DMS153 treated with DMSO at 0.1 percent for 48 hours (cell line): ENCODE results near the gene SLC30A7.
"Not testable (repeated sequence)": the region's sequence is repeated elsewhere in the genome, so short reads cannot be mapped to it uniquely, and the experiment has no call there.

Experiments used
- DNase-seq: peaks from one replicate; lab custom pipeline; 2025; ENCODE audit not compliant: unreplicated experiment; lab: John Stamatoyannopoulos, UW

Gene SLC30A7, protein sequence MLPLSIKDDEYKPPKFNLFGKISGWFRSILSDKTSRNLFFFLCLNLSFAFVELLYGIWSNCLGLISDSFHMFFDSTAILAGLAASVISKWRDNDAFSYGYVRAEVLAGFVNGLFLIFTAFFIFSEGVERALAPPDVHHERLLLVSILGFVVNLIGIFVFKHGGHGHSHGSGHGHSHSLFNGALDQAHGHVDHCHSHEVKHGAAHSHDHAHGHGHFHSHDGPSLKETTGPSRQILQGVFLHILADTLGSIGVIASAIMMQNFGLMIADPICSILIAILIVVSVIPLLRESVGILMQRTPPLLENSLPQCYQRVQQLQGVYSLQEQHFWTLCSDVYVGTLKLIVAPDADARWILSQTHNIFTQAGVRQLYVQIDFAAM

GRCh38 chr1:100895540-100896480, at the start of gene SLC30A7:
SLC30A7 (plus strand) TSS chr1:100896090; CDS start chr1:100896263, 173 bp downstream.
- DNase-seq, result peak; percentile 77

- DNase-seq, result no peak
Observed at GRCh38 chr1:100847361-100848082, 48.4 kb upstream of the SLC30A7 start.

- no peak for DNase-seq
Observed at GRCh38 chr1:100851726-100852125, 44.2 kb upstream of the SLC30A7 start.

- no peak for DNase-seq
Observed at GRCh38 chr1:100852976-100853375, 42.9 kb upstream of the SLC30A7 start.

DNA sequence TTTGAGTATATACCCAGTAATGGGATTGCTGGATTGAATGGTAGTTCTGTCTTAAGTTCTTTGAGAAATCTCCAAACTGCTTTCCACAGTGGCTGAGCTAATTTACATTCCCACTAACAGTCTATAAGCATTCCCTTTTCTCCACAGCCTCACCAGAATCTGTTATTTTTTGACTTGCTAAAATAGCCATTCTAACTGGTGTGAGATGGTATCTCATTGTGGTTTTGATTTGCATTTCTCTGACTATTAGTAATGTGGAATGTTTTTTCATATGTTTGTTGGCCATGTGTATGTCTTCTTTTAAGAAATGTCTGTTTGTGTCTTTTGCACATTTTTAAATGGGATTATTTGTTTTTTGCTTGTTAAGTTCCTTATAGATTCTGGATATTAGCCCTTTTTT, 40.8 kb upstream of the SLC30A7 start:
- DNase-seq, result not testable (repeated sequence)

GRCh38 chr1:100860397-100860991, 35.4 kb upstream of the SLC30A7 start:
- no peak for DNase-seq

GRCh38 chr1:100861379-100861778, 34.5 kb upstream of the SLC30A7 start:
- DNase-seq, result no peak

- no peak for DNase-seq
Observed at GRCh38 chr1:100862591-100862990, 33.3 kb upstream of the SLC30A7 start.

DNA sequence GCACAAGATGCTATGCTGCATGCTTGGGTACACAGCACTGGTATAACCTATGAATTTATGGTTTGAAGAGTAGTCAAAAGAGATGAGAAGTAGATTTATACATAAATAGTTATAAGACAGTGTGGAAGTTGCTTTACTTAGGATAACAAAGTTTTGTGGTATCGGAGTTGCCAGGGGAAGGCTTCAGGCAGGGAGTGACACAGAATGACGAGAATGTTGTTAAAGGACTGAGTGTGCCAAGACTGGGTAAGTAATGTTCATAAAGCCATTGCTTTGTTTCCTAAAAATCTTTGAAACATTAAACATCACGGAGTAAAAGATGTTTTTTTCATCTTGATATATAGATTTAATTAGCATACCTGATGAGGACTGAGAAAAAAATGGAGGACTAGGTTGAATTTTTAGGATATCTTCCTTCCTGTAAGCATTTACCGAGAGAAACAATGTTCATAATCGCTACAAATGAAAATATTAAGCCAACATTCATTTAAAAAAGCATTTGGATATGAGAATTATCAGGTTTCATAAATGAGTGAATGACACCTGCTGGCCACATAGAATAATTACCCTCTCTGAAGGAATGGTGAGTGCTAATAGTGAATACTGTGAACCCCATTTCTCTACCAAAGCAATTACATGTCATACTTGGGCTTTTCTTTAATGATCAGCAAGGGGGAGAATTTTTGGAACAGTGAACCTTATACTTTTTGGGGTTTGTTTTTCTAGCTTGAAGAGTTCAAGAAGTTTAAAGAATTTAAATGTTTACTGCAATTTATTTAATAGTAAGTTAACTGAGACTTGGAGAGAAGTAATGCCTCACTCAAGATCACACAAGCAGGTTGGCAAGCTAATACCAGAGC, 29.6 kb upstream of the SLC30A7 start:
- DNase-seq, result peak; percentile 4

DNA sequence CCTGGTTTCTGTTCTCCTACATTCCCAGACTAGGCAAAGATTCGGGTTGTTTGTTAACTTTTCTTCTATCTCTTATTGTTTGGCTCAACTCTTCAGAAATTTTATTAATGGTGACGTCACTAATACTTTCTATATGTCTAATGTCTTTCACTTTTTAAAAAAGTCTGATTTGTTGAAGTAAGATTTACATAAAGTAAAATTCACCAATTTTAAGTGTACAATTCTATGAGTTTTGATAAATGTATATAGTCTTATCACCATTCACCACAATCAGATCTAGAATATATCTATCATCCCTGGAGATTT, 29.0 kb upstream of the SLC30A7 start:
- DNase-seq, result no peak

DNA sequence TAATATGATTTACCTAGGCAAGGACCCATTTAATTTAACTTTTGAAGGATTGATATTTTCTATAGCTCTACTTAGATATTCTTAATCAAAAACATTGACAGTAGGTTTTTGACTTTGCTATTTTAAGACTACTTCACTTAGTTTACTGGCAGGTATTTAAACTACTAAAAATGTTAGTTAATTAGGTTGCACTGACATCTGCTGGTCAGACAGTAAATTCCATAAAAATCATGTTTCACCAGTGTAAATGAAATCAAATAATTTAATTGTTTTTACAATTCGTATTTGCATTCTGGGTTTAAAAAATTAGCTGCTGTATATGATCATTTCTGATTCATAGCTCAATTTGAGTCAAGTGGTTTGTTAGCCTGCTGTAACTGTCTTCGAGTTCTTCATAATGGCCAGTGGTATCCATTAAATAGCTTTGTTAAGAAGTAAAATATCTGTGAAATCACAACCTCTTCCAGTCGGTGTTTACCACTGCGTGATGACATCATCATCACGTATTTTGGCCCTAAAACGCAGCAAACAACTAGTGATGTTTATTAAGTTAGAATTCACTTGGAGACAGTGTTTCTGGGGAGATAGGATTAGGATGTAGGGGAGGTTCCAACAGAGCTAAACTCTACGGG, 27.4 kb upstream of the SLC30A7 start:
- DNase-seq, result peak; percentile 30

DNA sequence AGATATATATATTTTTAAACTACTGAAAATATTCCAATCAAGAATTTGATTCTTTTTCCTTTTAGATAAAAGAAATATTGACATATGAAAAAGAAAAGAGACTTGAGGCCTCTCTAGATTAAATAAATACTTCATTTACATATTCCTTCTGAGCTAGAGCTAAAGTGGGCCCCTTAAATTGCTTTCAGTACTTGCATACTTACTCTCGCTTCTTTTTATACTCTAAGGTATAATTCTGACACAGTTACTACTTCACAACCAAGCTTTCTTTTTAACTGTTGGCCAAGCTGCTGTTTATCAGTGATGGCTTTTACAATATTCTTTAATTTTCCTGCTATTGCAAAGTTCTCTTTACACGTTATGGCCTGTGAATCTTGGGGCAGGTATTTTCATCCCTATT, 25.9 kb upstream of the SLC30A7 start:
- DNase-seq, result no peak

- no peak for DNase-seq
Observed at GRCh38 chr1:100874433-100874832, 21.5 kb upstream of the SLC30A7 start.

DNA sequence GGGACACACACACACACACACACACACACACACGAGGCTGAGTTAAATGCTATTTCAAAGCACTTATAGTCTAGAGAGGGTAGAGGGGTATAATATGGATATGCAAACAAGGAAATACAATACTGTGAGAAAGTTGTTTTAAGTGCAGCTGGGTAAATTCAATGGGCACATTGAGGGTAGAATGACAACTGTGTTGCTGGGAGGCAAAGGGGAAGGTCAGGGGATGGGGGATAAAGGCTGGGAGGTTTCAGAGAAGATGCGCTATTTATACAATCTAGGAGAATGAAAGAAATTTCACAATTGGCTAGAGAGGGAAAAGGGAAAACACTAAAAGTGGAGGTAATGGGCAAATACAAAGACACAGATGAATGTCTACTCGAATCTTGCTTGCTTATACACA, 20.7 kb upstream of the SLC30A7 start:
- no peak for DNase-seq

DNA sequence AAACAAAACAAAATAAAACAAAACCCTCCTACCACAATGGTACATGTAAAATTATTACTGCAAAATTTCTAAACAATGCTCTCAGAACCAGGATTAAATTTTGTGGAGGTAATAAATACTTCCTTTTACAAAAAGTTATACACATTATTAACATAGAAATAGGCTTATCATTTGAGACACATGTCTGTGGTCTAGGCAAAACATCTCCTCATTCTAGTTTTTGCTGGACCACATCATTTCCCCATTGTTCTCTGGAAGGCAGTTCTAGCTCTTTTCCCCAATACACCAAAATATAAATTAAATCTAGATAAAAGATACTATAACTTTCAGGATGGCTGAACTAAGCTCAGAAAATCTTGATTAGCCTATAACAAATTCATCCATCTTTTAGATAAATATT, 19.6 kb upstream of the SLC30A7 start:
- no peak for DNase-seq

DNA sequence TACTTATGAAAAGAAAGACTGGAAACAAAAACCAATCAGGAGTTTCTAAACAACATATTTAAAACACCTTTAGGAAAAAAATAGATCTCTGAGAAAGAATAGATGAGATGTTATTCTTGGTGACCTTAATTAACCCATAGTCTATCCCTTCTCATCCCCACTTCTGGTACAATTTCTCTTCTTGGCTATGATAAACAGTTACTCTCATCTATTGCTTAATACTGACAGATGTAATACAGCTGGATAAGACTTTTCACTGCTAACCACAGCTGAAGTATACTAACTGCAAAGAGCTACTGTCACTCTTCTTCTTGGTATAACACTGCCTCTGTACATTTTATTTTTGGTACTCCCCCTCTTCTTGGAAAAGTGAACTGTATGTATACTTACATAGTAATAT, 16.5 kb upstream of the SLC30A7 start:
- DNase-seq, result no peak

DNA sequence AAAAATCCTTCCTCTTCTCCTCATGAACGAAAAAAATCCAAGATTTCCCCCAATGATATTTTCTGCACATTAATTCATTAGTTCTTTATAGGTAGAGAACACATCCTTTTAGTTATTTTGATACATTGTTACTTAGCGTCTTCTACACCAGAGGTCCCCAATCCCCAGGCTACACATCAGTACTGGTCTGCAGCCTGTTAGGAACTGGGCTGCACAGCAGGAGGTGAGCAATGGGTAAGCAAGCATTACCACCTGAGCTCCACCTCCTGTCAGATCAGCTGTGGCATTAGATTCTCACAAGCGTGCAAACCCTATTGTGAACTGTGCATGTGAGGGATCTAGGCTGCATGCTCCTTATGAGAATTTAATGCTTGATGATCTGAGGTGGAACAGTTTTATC, 14.2 kb upstream of the SLC30A7 start:
- DNase-seq, result no peak

- DNase-seq, result no peak
Observed at GRCh38 chr1:100882698-100883097, 13.2 kb upstream of the SLC30A7 start.

DNA sequence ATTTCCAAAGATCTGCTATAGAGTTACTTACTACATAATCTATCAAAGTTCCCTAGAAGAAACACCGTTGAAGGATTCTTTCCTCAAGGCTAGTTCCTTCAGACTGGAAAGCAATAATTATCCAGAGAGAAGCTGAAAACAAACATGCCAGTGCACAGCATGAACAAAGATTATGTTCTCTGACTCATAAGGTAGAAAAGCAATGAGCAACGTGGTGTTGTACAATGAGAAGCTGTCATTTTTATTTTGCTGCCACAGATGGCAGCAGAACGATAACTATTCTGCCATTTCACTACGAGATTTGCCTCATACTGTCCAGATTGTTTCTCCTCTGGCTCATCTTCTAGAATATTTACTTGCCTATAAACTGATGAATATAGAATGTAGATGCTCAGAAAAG, 11.9 kb upstream of the SLC30A7 start:
- DNase-seq, result no peak

GRCh38 chr1:100889007-100889406, 6.9 kb upstream of the SLC30A7 start:
- not testable (repeated sequence) for DNase-seq
